HG03469 (cell line): ENCODE results near the gene NR2F2.

Experiments
- ATAC-seq: cut with Tn5 transposase; IDR thresholded peaks from one replicate; pipeline ENCODE4 v1.9.1; 2021; ENCODE audit warnings: mild to moderate bottlenecking, moderate library complexity, moderate number of reproducible peaks; ENCODE audit not compliant: unreplicated experiment

The NR2F2 gene

DNA sequence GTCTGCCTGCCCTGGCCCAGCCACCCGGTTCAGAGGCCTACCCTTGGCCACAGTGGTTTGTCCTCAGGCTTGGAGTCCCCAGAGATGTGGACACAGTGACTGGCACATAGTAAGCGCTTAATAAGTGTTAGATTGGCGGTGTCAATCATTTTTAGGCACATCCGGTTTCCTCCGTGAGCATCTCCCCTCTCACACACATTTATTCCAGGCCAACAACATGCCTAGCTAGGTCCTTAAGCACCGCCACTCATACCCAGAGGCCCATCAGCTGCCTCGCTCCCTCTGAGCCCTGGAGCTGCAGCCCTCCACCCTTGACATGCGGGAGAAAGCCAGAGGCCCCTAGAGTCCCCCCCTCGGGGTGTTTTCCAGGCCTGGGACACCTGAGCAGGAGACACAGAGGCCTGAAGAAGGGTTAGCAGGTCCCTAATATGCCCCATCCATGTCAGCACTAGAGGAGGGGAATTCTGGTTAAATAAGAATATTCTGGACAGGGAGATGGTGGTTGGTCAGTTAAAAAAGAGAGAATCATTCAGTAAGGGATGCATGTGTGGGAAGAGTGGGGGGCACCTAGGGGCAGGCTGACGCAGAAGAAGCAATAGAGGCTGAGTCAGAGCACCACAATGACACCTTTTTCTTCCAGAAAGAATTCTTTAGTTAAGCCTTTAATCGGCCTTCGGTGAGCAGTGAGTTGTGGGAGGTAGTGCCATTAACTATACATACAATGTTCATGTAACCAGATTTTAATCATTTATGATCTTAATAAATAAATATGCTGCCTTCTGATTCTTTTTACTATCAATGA is 22.3 kb downstream of the NR2F2 start:
- ATAC-seq: no peak

DNA sequence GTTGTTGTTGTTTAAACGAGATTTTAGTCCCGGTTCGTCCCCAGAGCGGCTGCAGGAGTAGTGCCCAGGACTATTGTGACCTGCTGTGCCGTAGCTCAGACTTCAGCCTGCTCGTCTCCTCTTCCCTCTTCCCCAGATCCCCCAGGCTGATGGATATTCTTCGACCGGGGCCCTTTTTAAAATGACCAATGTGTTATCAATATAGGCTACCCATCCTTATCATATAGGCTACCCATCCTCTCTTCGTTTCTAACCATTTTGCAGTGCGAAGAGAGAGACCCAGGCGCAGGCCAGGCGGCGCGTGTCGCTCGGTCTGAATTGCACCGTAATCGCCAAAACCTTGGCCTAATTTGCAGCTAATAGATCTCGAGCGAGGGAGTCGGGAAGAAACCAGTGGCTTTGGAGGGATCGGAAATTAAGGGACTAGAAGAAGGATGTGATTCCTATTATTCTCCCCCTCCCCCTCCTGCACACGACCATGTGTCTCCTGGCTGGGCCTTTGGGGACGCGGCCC is 23.0 kb downstream of the NR2F2 start:
- ATAC-seq: no peak

DNA sequence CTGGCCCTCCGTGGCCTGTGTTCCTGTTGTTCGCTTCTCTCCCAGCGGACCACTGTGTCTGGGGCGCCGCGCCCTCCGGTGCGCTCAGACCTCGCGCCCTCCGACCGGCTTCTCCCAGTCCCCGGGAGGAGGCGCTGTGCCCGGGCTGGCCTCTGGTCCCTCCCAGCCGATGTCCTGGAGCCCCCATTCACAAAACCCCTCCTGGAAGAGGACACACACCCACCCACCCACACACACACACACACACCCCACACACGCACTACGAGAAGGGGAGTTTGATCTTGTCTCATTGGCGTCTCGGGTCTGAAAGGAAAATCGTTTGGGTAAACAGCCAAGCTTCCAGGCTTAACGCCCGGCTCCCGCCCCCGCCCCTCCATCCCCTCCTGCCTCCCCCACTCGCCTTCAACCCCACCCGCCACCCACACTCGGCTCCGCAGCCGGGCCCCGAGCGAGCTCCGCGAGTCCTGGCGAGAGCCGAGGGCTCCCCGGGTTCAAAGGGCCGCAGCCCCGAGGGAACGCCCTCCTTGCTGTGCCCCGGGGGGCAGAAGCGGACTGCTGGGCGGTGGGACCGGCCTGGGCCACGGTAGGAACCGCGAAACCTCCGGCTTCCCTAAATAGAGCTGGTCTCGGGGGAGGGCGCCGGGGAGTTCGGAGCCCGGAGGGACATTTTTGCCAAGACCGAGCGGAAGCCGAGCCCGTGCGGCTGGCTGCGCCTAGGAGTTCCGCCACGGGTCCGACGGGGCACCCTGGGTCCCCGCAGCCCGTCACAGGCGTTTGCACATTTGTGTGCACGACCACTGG is 23.6 kb downstream of the NR2F2 start:
- no peak for ATAC-seq

DNA sequence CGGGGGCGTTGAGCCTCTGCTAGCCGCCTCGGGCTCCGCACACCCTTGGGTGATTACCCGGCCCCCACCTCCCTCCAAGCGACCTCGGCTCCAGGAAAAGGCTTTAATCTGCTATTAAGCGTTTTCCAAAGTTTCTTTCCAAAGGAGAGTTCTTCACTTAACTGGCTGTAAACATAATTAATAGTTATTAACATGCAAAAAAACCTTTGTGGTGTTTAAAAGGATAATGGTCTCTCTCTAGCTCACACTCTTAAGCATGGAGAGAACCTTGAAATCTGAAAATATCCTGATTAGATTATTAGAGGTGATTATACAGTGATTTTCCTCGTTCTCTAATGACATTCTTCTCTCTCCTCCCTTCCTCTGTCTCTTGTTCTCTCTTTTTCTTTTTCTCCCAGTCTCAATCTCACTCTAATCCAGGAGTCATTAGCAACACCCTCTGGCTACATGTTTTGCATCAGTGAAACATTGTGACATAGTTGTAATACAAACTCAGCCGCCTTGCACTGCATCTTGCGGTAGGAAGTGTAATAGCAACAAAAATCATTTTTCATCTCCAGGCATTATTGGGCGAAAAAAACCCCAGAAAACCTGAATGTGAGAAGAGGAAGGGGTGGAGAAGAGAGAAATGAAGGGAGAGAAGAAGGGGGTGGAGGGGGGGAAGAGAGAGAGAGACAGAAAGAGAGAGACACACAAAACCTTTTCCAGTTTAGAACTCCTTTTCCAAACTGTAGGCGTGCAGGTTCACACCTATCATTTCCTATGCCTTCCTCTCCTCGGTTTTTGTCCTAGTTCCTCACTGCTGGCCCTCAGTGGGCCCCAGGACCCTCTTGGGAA is 24.4 kb downstream of the NR2F2 start:
- no peak for ATAC-seq

DNA sequence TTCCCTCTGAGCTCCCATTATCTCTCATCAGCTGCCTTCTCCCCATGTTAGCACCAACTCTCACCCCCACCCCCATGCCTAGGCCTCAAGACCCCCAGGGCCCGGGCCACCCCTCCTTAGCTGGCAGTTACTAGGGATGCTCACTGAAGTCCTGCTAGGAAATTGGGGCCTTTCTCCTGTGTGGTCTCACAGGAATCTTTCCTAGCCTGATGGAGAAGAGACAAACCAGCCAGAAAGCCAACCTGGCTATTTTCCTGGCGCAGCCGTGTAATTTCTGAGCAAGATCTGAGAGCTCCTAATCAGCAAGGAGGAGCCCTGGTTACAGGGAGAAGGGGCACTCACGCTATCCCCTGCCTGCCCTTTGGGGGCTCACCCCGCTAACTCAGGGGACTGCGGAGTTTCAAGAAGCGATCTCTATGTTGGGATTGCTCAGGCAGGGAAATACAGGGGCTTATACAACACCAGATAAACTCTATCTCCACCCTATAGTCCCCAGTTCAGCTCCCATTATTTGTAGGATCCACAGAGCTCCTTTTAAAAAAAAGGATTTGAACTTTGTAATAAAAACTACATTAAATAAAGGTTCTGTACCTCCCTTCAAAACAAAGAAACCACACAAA is 25.2 kb downstream of the NR2F2 start:
- no peak for ATAC-seq

DNA sequence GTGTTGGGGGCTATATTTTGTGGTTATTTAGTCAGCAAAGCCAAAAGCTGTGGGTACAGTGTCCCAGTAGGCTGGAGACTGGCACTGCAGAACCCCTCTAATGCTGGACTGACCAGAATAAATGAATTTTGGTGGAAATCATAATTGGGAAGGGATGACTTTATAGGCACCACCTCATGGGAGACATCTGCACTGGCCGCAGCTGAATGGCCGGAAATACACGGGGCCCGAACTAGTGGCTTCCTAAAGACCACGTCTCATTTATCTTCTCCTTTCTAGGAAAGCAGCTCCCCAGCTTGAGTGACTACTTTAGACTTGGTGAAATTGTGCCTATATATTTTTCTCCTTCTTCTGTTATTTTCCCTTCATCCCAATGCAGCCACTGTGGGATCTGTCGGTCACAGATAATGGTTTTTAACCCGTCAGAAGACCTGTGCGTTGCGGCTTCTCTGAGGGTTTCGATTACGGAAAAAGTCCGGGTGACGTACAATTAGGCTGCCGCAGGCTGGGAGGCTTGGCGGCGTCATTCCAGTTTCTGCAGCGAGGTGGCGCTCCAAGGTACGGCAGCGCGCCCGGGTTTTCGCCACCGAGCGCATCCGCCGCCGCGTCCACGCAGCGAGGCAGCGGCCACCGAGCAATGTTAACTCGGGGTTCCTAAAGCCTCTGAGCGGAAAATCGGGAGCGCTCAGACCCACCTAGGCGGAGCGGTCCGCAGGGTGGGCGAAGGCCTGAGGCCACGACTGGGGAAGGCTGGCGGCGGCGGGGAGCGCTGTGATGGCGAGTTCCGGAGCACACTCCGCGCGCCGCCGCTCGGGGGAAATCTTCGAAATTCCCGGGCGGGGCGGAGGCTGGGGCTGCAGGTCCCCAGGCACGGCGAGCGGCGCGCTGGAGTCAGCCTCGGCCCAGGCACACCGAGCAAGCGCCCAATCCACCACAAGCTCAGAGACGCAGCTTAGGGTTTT is 26.3 kb downstream of the NR2F2 start:
- peak; percentile 72 for ATAC-seq

DNA sequence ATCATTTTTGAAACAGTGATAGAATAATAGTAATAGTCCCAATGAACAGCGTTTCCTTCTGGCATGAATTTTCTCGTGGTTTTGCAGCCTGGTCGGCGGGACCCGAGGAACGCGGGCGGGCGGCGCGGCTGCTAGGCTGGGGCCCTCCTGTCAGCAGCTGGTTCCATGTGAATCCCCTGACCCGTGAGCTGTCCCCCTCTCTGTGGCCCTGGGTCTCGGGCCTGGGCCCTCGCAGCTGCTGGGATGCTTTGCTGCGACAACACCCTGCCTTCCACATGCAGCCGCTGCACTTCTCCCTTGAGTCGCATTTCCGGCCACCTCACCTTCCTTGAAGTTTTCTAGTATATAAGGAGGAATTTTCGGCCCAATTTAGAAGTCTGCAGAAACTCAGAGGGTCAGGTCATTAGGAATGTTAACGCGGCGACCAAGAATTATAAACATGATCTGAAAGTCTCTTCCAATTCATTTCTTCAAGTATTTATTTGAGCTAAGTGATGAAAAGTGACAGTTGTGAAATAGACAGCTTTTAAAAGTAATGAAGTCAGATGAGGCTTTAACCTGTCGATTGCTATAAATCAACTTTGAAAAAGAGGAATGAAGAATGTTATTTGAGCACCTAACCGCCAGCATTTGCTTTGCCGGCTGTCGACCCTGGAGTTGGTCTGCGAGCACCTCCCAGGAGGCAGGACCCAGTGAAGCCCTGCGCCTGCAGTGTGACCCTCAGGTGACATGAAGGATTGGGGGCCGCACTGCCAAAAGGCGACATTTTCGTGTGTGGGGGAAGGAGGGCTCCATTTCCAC is 27.7 kb downstream of the NR2F2 start:
- no peak for ATAC-seq

DNA sequence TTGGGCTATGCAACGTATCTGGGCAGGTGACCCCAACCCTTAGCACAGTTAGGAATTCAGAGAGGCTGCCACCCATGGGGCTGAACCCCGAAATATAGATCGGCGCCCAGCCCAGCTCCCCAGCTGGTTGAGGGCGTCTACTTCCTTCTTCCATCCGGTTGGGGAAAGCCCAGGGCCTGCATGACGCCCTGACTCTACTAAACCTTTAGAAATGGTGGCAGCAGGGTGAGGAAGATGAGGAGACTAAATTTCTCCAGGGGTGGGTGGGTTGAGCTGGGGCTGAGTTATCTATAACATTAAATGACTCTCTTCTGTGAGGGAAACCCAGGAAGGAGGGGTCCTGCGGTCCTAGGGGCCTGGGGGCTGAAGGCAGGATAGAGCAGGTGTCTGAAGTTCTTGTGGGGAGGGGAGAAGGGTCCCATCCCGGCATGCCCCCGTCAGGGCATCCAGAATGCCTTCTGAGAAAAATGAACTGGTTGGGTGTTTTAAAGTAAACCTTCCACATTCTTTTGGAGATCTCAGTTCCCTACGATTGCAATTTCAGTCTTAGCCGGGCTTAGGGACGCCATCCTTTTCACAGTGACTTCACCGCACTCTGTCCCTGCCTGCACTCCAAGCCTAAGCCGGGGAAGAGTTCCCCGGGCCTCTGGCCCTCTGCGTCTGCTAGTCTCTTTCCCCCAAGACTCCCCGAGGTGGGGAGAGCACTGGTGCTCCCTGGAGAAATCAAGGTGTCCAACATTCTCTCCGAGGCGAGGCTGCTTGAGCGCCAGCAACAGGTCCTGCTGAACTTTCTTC is 28.5 kb downstream of the NR2F2 start:
- ATAC-seq: no peak

DNA sequence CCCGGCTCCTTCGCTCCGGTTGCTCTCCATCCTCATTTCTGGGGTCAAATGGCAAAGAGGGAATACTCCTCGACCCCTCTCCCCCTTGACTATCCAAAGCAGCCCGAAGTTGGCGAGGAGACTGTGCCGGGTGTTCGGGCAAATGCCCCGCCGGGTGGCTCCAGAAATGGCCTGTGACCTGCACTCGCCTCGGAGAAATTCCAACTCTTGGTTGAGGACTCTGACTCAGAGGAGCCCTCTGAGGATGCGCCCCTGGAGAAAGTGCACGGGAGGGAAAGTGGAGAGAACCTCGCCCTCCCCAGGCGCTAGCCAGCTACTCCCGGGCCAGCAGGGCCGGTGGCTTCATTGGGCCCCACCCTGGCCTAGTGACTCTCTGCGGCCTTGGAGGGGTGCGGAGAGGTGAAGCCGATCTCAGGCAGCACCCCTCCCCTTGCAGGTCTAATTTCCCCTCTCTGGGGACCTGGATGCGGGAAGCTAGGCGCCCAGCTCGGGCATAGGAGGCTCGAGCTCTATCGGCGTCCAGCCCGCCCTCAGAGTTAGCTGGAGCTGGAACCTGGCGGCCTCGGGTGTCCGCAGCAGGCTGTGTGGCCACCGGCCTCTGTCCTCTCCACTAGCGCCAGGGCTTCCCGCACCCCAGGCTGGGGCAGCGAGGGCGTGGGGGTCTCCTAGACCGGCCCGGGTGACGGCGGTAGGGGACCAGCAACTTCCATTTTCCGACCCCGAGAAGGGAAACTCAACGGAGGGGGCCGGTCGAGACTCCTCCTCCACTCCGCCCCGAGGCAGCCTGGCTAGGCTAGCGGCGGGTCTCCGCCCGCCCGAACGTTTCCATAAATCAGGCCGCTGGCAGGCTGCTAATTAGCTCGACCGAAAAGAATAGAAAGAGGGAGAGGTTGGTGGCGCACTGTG is 29.4 kb downstream of the NR2F2 start:
- ATAC-seq: no peak

DNA sequence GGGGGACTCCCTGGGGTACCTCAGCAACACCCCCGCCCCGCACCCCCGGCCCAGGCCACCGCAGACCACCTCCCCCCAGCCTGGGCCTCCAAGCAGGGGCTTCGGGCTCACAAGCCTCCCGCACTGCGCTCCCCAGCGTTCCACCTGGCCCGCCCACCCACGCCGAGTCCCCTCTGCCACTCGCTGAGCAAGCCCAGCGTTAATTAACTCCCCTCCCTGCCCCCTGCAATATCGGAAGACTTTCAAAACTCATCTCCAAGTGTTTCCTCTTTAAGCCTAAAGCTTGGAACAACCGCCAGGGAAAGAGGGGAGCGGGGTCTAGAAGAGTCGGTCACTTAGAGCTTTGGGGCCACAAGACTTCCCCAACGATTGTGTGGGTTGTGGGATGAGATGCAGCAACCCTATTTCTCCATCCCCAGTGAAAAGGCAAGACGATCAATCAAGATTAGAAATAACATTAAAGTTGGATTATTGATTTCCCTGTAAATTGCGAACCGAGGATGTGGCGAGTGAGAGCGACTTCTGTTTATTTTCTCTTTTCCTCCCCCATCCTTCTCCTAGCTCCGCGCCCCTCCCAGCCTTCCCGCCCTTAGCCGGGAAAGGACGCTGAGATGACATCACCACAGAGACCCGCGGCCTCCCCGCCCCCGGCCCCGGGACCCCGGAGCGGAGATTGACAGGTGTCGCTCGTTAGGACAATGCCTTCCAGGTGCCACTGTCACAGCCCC is 30.2 kb downstream of the NR2F2 start:
- ATAC-seq: no peak

DNA sequence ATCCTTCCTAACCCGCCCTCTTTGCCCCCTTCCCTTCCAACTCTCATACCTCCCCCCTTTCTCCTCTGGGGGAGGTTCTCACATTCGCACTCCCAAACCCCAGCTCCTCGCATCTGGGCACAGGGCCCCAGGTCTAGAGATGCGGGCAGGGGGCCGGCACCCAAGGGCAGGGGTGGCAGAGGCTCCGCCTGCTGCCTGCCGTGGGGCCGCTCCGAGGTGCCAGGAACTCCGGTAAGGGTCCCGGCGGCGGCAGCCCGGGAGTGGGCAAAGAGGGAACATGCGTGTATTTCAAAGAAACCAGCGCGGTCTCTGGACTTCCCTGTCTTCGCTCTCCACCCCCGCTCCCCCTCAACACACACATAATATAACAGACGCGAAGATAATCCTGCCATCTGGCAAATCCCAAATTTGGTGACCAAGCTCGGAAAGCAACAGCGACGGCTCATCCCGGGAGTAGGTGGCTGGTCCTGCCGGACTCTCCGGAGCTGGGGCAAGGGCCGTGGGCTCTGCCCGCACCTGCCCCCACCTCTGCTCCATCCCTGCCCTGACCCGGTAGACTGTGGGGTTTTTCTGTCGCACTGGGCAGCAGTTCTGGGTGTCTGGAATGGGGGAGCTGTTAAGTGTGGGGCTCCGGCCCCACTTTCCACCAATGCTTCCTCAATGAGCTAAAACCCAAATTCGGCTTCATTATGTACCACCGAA is 31.0 kb downstream of the NR2F2 start:
- no peak for ATAC-seq

DNA sequence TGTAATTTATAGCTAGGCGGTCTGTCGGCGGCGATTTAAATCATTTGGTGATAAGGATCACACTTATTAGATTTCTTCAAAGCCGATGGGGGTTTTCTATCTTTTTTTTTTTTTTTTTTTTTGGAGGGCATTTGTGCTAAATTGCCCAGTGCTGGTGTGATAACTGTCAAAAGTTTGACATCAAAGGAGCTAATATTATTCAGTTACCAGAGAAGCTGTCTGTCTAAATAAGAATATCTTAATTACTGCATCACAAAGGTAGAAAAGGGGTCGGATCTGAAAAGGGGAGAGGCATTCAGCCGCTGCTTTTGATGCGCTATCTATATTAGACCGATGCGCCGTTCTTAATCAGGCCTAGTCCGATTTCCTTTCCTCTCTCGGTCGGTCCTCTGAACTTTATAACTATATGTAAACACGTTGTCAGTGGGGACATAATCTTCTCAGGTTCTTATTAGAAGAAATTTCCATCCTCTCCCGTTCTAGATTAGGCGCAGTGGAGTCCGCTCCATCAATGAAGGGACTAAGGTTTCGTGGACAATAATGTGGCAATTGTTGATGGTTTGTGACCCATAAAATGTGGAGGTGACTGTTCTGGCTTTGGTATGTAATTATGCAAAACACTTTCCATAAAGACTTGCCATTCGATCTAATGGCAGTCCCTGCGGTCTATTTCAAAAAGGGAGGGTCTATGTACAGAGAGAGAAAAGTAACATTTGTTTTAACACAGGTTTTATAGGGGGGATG is 31.7 kb downstream of the NR2F2 start:
- no peak for ATAC-seq

DNA sequence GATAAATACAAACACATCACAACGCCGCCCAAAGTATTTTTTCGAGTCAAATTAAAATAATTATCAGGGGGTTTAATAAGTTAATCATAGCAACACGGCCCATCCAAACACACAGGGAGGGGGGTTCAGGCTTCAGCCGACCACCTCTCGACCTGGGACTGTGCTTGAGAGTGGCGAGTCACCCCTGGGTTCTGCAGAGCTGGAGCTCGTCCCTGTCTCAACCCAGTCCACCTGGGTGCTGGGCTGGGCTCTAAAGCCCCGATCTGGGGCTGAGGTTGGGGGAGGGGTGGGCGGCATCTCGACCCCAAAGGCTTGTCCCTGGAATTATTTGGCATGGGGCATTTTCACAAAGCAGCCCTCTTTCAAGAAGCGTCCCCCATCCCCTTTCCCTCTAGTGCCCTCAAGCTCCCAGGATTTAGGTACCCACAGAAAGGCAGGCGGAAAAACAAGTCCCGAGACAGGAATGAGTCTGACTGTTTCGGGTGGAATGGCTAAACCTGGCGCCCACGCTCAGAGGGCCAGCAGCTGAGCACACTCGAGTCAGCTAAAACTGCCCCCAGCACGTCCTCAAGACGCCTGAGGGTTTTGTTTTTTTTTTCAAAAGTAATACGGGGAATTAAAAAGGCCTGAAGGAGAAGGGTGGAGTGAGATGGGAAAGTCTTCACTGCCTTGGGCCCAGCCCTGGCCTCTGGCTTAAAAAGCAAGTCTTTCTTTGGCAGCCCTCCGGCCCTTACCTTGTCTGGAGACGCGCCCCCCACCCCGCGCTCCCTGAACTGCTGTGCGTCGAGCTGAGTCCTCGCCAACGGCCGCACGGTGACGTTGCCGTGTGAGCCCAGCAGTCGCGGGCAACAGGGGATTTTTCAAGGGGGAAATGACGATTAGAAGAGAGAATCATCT is 32.5 kb downstream of the NR2F2 start:
- no peak for ATAC-seq

DNA sequence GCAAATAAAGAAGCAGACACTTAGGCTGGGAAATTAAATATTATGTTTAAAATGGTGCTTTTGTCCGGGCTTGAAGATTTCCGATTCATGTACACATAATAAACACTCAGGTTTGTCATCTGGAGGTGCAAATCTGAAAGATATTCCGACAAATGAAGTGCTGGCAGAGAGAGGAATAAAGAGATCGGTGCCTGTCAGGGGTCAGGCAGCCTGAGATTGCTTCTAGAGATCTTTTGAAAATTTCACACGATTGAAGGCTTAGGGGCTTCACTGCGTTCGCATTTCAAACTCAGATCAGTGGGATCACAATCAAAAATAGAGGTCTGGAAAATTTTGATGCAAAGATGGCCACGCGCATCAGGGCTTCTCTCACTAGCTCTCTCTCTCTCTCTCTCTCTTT is 33.2 kb downstream of the NR2F2 start:
- no peak for ATAC-seq
